WTC11 (cell line): ENCODE results near the gene WDR12.

Source experiments
- CTCF ChIP-seq: fragments of 200-600 bp; IDR thresholded peaks from 2 replicates; pipeline ENCODE4 v1.8.0; 2022; ENCODE audit warnings: antibody characterized with exemption
- IRF2 ChIP-seq: sonication (generic); formaldehyde crosslinking; IDR thresholded peaks from 2 replicates; pipeline ENCODE4 v1.8.0; 2022; ENCODE audit warnings: low read depth, missing genetic modification reagents, borderline replicate concordance
- MXD4 ChIP-seq: fragments of 250-450 bp; sonication (Bioruptor Pico); IDR thresholded peaks from 2 replicates; pipeline ENCODE4 v1.8.0; 2021; ENCODE audit warnings: mild to moderate bottlenecking, moderate library complexity, borderline replicate concordance
- SOX15 ChIP-seq: fragments of 250-450 bp; sonication (Bioruptor Pico); IDR thresholded peaks from 2 replicates; pipeline ENCODE4 v1.9.0; 2021; ENCODE audit warnings: mild to moderate bottlenecking
- ZNF425 ChIP-seq: fragments of 250-450 bp; sonication (Bioruptor Pico); conservative IDR thresholded peaks from 2 replicates; pipeline ENCODE4 v1.9.0; 2021; ENCODE audit warnings: mild to moderate bottlenecking

- TF ChIP-seq CTCF (no peak), MXD4 (no peak), SOX15 (CRISPR knock-in tag) (no peak), IRF2 (CRISPR knock-in tag) (no peak), ZNF425 (CRISPR knock-in tag) (no peak)
Measured at GRCh38 chr2:202870431-202871299, 40.8 kb downstream of the WDR12 start.
